ENCODE results near the gene MND1.

- TF ChIP-seq CTCF (conservative IDR thresholded peaks at IDR 0.05; ENCODE audit: low read length): no peak
- TF ChIP-seq EZH2phosphoT487 (IDR thresholded peaks at IDR 0.05; ENCODE audit: borderline replicate concordance): no peak
Measured at GRCh38 chr4:153403726-153404125, 59.2 kb downstream of the MND1 start.
